H1 (cell line): ENCODE data around the gene GNG12. TPM values are rescaled to one million over a fixed set of nuclear protein-coding genes. Genes with fewer than 3 reads are reported as not detected.

Experiments used
- CHD7 ChIP-seq: fragments of 300-600 bp; sonication (generic); IDR thresholded peaks from 2 replicates; pipeline ENCODE4 v1.7.1; 2012; ENCODE audit warnings: low read length, moderate library complexity, mild to moderate bottlenecking, inconsistent platforms; ENCODE audit not compliant: insufficient replicate concordance
- polyA plus RNA-seq, 7 experiments: library from polyadenylated mRNA; depleted of rRNA in 3 of 7; stranded (reverse) in 5 of 7; unstranded in 2 of 7; fragments of >200 nt in 5 of 7; fragments of 200-250 nt in 2 of 7; gene quantifications; 1 replicate in 5 of 7; 2 replicates in 1 of 7; 4 replicates in 1 of 7; pipeline versions ENCODE4 v1.2.1 to v1.2.3, GENCODE V29; 2011 to 2013; ENCODE audit warnings: missing spikeins in 2 of 7, mixed read lengths in 2 of 7
- total RNA-seq: library from RNA; stranded (reverse); fragmentation: NEBNext Ultra II Directional; extraction: Animal tissue kit (Norgen Biotek cat#: 25700); gene quantifications from 2 replicates; pipeline ENCODE4 v1.2.1, GENCODE V29; 2021
- TF ChIP-seq, protein P1 (sequence below), 3 experiments: IDR thresholded peaks; 1 replicate in 2 of 3; 2 replicates in 1 of 3; pipeline versions ENCODE4 v1.5.1 to v1.6.1; 2011; ENCODE audit warnings: low read length in 3 of 3, mild to moderate bottlenecking in 3 of 3, inconsistent platforms in 2 of 3, low read depth in 1 of 3, moderate library complexity in 1 of 3; ENCODE audit not compliant: insufficient read depth in 1 of 3; ENCODE audit errors: control extremely low read depth in 1 of 3

Gene GNG12
- total and polyA plus RNA-seq, 2 of the 8 experiments (the other 6 are each of a cell fraction or from before 2014, with no cell fraction given): 11.4 to 35.8 TPM

GRCh38 chr1:67690411-67690810, 142.9 kb downstream of the GNG12 start (continued):
- no peak for TF ChIP-seq CHD7
- TF ChIP-seq, protein P1, sequence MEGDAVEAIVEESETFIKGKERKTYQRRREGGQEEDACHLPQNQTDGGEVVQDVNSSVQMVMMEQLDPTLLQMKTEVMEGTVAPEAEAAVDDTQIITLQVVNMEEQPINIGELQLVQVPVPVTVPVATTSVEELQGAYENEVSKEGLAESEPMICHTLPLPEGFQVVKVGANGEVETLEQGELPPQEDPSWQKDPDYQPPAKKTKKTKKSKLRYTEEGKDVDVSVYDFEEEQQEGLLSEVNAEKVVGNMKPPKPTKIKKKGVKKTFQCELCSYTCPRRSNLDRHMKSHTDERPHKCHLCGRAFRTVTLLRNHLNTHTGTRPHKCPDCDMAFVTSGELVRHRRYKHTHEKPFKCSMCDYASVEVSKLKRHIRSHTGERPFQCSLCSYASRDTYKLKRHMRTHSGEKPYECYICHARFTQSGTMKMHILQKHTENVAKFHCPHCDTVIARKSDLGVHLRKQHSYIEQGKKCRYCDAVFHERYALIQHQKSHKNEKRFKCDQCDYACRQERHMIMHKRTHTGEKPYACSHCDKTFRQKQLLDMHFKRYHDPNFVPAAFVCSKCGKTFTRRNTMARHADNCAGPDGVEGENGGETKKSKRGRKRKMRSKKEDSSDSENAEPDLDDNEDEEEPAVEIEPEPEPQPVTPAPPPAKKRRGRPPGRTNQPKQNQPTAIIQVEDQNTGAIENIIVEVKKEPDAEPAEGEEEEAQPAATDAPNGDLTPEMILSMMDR (IDR thresholded peaks at IDR 0.05; ENCODE audit: control extremely low read depth in 1 of 3, insufficient read depth in 1 of 3, low read depth in 1 of 3, low read length in 3 of 3): no peak
- TF ChIP-seq, all 59 proteins: peak for 0
